Measurements from ENCODE around the gene GATM. TPM values are rescaled to one million over a fixed set of nuclear protein-coding genes. Genes with fewer than 3 reads are reported as not detected.

The GATM gene
- total and polyA plus RNA-seq, 2 donors (not counting 1 experiment from before 2014, with no cell fraction given): 0.07 to 0.17 TPM

GRCh38 chr15:45378913-45379262, 544 bp upstream of the GATM start:
- Histone ChIP-seq H3K27me3 (ENCODE audit: control insufficient read depth, insufficient read depth, low read length) (peaks cover 20% of the 10 kb centered on the region), H4K20me1 (ENCODE audit: control insufficient read depth, extremely low read depth, insufficient read depth, low read length) (no peaks in the 10 kb centered on the region), H3K4me3 (replicated peaks in 1 of 4; ENCODE audit: control extremely low read depth in 1 of 4, insufficient read depth in 1 of 4, low read depth in 3 of 4, low read length in 4 of 4) (peak overlapping the region in 2 of 4 experiments; percentile 37 to 53), H2AFZ (ENCODE audit: low read length) (no peak overlapping the region), H3K27ac (ENCODE audit: insufficient read depth, low read length) (no peak overlapping the region), H3K9me3 (ENCODE audit: control insufficient read depth, insufficient read depth, low read depth, low read length) (no peaks in the 10 kb centered on the region), H3K36me3 (ENCODE audit: control insufficient read depth, insufficient read depth, low read length) (no peaks in the 10 kb centered on the region), H3K79me2 (ENCODE audit: control insufficient read depth, insufficient read depth, low read length) (no peaks in the 10 kb centered on the region), H3K4me1 (ENCODE audit: control insufficient read depth, extremely low read depth, insufficient read depth, low read length) (no peaks in the 10 kb centered on the region), H3K9ac (ENCODE audit: insufficient read depth, low read length) (no peak overlapping the region), H3K4me2 (ENCODE audit: extremely low read depth, insufficient read depth, low read length) (peak overlapping the region; percentile 57)
- TF ChIP-seq CTCF (conservative IDR thresholded peaks at IDR 0.05 in 1 of 2, IDR thresholded peaks at IDR 0.05 in 1 of 2; ENCODE audit: low read depth in 1 of 2, low read length in 2 of 2) (no peak), EZH2 (IDR thresholded peaks at IDR 0.05; ENCODE audit: low read length, missing control alignments) (no peak)
- DNase-seq (ENCODE audit: low read depth in 2 of 2): no peak

- H3K4me3 ChIP-seq (replicated peaks in 1 of 4; ENCODE audit: control extremely low read depth in 1 of 4, insufficient read depth in 1 of 4, low read depth in 3 of 4, low read length in 4 of 4): peak overlapping the region; percentile 24 to 53 (median 39)
- peak overlapping the region; percentile 82 for H3K4me2 ChIP-seq (ENCODE audit: extremely low read depth, insufficient read depth, low read length)
- no peak overlapping the region for H3K27ac ChIP-seq (ENCODE audit: insufficient read depth, low read length)
- H3K9ac ChIP-seq (ENCODE audit: insufficient read depth, low read length): no peak overlapping the region
- H2AFZ ChIP-seq (ENCODE audit: low read length): peak overlapping the region; percentile 55
- no peaks in the 10 kb centered on the region for H3K36me3 ChIP-seq (ENCODE audit: control insufficient read depth, insufficient read depth, low read length)
- no peaks in the 10 kb centered on the region for H3K4me1 ChIP-seq (ENCODE audit: control insufficient read depth, extremely low read depth, insufficient read depth, low read length)
- H3K27me3 ChIP-seq (ENCODE audit: control insufficient read depth, insufficient read depth, low read length): peaks cover 20% of the 10 kb centered on the region
- no peaks in the 10 kb centered on the region for H3K9me3 ChIP-seq (ENCODE audit: control insufficient read depth, insufficient read depth, low read depth, low read length)
- no peaks in the 10 kb centered on the region for H3K79me2 ChIP-seq (ENCODE audit: control insufficient read depth, insufficient read depth, low read length)
- peak; percentile 80 for TF ChIP-seq EZH2 (IDR thresholded peaks at IDR 0.05; ENCODE audit: low read length, missing control alignments)
- no peak for TF ChIP-seq CTCF (conservative IDR thresholded peaks at IDR 0.05 in 1 of 2, IDR thresholded peaks at IDR 0.05 in 1 of 2; ENCODE audit: low read depth in 1 of 2, low read length in 2 of 2)
- DNase-seq (ENCODE audit: low read depth in 2 of 2): no peak
- no peaks in the 10 kb centered on the region for H4K20me1 ChIP-seq (ENCODE audit: control insufficient read depth, extremely low read depth, insufficient read depth, low read length)
Observed at GRCh38 chr15:45377609-45378148, 665 bp downstream of the GATM start.

GRCh38 chr15:45376967-45377608, 1.3 kb downstream of the GATM start:
- no peak overlapping the region for H3K27ac ChIP-seq (ENCODE audit: insufficient read depth, low read length)
- H3K79me2 ChIP-seq (ENCODE audit: control insufficient read depth, insufficient read depth, low read length): no peaks in the 10 kb centered on the region
- H3K4me1 ChIP-seq (ENCODE audit: control insufficient read depth, extremely low read depth, insufficient read depth, low read length): no peaks in the 10 kb centered on the region
- H4K20me1 ChIP-seq (ENCODE audit: control insufficient read depth, extremely low read depth, insufficient read depth, low read length): no peaks in the 10 kb centered on the region
- TF ChIP-seq CTCF (conservative IDR thresholded peaks at IDR 0.05 in 1 of 2, IDR thresholded peaks at IDR 0.05 in 1 of 2; ENCODE audit: low read depth in 1 of 2, low read length in 2 of 2) (no peak), EZH2 (IDR thresholded peaks at IDR 0.05; ENCODE audit: low read length, missing control alignments) (no peak)
- H3K27me3 ChIP-seq (ENCODE audit: control insufficient read depth, insufficient read depth, low read length): peaks cover 20% of the 10 kb centered on the region
- no peak overlapping the region for H3K9ac ChIP-seq (ENCODE audit: insufficient read depth, low read length)
- H3K4me2 ChIP-seq (ENCODE audit: extremely low read depth, insufficient read depth, low read length): peak overlapping the region; percentile 82
- H2AFZ ChIP-seq (ENCODE audit: low read length): no peak overlapping the region
- H3K9me3 ChIP-seq (ENCODE audit: control insufficient read depth, insufficient read depth, low read depth, low read length): no peaks in the 10 kb centered on the region
- H3K36me3 ChIP-seq (ENCODE audit: control insufficient read depth, insufficient read depth, low read length): no peaks in the 10 kb centered on the region
- H3K4me3 ChIP-seq (replicated peaks in 1 of 4; ENCODE audit: control extremely low read depth in 1 of 4, insufficient read depth in 1 of 4, low read depth in 3 of 4, low read length in 4 of 4): peak overlapping the region in 1 of 4 experiments; percentile 53
- no peak for DNase-seq (ENCODE audit: low read depth in 2 of 2)
